ENCODE measurements around the gene GATA6.
"Not testable (repeated sequence)": the region's sequence is repeated elsewhere in the genome, so short reads cannot be mapped to it uniquely, and the experiment has no call there.

Gene GATA6

DNA sequence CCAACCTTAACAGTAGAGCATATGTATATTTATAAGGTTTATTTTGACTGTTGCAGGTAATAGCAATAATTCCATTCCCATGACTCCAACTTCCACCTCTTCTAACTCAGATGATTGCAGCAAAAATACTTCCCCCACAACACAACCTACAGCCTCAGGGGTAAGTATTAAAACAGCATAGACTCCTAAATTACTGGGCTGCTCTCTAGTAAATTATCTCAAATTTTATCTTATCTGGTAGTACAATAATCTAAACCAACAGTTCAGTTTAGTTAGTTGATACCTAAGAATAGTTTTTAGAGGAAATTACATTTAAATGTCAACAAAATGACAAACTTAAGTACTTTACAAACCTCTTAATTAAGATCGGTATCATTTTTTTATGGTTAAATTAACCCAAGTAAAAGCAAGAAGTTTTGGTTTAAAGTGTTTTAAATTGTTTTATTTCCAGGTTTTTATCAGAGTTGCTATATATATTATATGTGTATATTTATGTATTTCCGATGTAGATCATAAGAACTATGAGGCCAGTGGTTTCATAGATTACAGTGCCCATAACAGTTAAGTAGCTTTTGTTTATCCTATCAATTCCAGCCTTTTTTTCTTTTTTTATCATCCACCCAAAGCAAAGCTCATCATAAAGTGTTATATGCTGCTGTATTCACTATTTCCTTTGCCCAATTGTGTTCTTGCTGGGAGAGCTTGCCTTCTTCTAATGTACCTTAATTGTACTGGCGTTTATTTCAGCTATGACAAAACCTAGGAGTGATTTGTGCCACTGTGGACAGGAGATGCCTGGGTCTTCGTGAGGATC, 13.7 kb downstream of the GATA6 start:
- Mint-ChIP-seq H3K27me3 (peaks cover 8% of the 10 kb centered on the region in 2 donors), H3K9me3 (no peaks in the 10 kb centered on the region), H3K36me3 (no peaks in the 10 kb centered on the region), H3K4me3 (no peak overlapping the region), H3K4me1 (no peaks in the 10 kb centered on the region), H3K27ac (no peak overlapping the region)
- no peak for ATAC-seq (replicated peaks)
- DNase-seq: no peak

DNA sequence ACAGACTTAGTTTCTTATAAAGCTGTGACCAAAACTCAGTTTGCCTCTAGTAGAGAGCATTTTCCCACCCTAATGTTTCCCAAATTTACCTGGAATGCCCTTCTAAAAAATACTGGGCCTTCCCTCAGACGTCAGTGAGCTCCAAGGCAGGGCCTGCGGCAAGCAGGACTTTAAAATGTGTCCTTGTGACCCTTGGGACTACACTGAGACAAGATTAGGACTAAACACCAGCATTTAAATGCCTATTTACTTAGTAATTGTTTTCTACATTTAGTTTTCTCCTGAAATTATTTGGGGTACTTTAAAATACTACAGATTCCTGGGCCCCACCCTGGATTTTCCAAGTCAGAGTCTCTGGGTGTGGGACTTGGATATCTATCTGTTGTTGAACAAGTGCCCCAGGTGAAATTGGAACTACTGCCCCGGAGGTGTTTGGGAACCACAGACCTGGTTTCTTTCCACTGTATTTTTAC, 14.3 kb downstream of the GATA6 start:
- Mint-ChIP-seq H3K9me3 (no peaks in the 10 kb centered on the region), H3K27ac (no peak overlapping the region), H3K4me3 (no peak overlapping the region), H3K4me1 (no peaks in the 10 kb centered on the region), H3K27me3 (peaks cover 13 to 14% of the 10 kb centered on the region in 2 donors), H3K36me3 (no peaks in the 10 kb centered on the region)
- ATAC-seq (replicated peaks) (no peak), DNase-seq (no peak)

DNA sequence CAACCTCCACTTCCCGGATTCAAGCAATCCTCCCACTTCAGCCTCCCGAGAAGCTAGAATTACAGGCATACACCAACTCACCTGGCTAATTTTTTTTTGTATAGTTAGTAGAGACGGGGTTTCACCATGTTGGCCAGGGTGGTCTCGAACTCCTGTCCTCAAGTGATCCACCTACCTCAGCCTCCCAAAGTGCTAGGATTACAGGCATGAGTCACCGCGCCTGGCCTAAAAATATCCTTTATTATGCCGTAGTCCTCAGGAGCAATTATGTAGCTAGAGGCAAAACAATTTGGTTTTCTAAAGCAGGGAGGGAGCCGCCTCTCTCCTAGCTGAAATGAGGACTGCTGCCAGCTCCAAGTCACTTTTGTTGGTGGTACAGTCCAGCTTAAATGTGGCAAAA, 15.2 kb downstream of the GATA6 start:
- not testable (repeated sequence) for H3K4me3 Mint-ChIP-seq; H3K4me1 Mint-ChIP-seq; ATAC-seq (replicated peaks); H3K9me3 Mint-ChIP-seq; H3K36me3 Mint-ChIP-seq; H3K27ac Mint-ChIP-seq; DNase-seq
- peaks cover 18 to 21% of the 10 kb centered on the region in 2 donors for H3K27me3 Mint-ChIP-seq

DNA sequence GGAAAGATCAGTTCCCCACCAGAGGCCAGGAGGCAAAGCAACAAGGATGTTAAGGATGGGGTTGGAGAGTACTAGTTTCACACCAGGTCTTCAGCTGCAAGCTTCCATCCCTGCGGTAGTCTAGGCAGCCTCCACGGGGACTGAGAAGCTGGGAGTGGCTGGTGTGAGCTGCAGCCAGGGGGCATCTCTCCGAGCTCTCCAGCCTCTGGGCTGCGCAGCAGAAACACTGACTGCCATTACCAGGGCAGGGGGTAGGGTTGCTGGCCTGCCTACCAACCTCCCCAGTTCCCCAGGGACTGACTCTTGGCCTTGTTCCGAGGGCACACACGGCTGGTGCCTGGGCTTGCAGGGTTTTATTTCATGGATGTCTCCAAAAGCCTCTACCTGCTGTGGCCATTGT, 15.9 kb downstream of the GATA6 start:
- ATAC-seq (replicated peaks) (no peak), DNase-seq (no peak)
- Mint-ChIP-seq H3K27ac (no peak overlapping the region), H3K4me1 (no peaks in the 10 kb centered on the region), H3K36me3 (no peaks in the 10 kb centered on the region), H3K9me3 (no peaks in the 10 kb centered on the region), H3K27me3 (peaks cover 12 to 17% of the 10 kb centered on the region in 2 donors), H3K4me3 (no peak overlapping the region)

DNA sequence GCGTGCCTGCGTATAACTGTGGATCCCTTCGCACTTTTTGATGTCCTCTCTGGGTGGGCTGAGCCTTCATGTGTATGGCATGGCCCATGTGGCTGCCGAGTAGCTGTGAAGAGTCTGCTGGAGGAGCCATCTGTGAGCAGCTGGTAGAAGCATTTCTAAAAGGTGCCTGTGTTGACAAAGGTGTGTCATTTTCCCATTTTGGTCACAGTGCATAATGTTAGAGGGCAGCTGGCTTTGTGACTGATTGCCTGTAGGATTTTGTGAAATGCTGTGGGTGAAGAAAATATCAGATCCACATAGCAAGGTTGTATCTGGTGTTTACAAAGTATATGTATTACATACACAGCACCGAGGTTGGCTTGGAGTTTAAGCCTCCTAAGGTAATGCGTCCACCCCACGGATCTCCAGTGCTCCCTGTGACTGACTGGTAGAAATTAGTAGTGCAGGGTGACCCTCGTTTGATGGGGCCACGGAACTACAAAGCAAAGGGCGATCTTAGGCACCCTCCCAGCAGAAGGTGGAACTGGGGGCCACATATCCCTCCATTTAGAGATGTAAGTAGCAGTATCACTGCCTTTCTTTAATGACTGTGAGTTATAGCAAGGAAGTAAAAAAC, 16.5 kb downstream of the GATA6 start:
- Mint-ChIP-seq H3K36me3 (no peaks in the 10 kb centered on the region), H3K4me1 (peaks cover 3 to 5% of the 10 kb centered on the region in 2 donors), H3K9me3 (peaks cover 0 to 2% of the 10 kb centered on the region in 2 donors), H3K27me3 (peaks cover 15 to 22% of the 10 kb centered on the region in 2 donors), H3K27ac (no peak overlapping the region), H3K4me3 (no peak overlapping the region)
- no peak for ATAC-seq (replicated peaks)
- no peak for DNase-seq

DNA sequence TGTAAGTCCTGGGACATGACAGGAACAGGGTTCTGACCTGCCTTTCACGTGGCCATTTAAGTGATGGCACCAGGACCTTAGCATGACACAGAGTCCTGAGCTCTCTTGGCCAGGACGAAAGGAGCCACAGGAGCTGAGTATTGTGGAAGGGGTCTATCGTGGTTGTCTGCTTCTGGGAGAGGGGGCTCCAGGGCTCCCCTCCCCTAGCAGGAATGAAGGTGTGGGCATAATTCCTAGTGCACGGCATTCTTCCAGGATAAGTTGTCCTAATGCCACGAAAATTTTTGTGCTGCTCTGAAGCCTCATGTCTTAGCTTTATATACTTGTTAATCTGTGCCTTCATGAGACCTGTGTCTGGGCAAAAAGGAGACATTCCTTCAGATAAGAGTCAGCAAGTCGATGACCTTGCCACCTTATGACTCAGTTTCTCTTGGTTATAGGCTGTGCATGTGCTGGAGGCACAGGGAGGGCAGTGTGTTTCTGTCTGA, 17.1 kb downstream of the GATA6 start:
- no peak for ATAC-seq (replicated peaks)
- H3K9me3 Mint-ChIP-seq: peaks cover 0 to 2% of the 10 kb centered on the region in 2 donors

DNA sequence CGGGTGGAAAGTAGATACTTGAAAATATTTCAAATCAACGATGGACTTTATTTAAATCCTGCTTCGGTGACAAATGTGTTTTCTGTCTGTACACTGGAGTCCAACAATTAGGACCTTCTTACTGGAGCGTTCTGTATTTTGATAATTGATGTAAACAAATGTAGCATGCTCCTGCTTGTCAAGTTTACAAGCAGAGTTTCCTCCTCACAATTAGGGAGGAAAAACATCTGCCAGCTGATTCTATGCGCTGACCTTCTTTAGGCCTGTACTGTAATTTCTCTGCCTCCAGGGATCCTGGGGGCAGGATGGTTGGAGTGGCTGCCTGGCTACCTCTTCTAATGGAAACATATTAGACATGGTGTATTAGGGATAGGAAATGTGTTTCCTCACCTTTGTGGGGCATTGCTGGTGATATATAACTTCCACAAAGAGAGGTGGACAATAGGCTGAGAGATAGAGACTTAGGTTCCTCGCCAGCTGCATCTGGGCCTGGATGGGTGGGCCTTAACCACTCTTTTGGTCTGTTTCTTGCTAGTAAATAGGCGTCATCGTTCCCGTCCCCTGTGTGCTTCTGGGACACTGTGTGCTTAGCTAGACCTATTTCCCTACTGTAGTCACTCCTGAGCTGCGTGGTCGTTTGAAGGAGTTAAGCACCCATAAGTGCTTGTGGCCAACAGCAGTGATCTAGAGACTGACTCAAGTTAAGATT, 19.3 kb downstream of the GATA6 start:
- ATAC-seq (replicated peaks) (no peak), DNase-seq (no peak)
- Mint-ChIP-seq H3K27me3 (peaks cover 20 to 39% of the 10 kb centered on the region in 2 donors), H3K36me3 (no peaks in the 10 kb centered on the region), H3K4me1 (peaks cover 4 to 6% of the 10 kb centered on the region in 2 donors), H3K9me3 (peaks cover 0 to 2% of the 10 kb centered on the region in 2 donors), H3K27ac (no peak overlapping the region), H3K4me3 (no peak overlapping the region)

More for the DNA sequence above, 17.1 kb downstream of the GATA6 start:
- no peaks in the 10 kb centered on the region for H3K36me3 Mint-ChIP-seq
- H3K27ac Mint-ChIP-seq: no peak overlapping the region
- DNase-seq: no peak
- peaks cover 4 to 6% of the 10 kb centered on the region in 2 donors for H3K4me1 Mint-ChIP-seq
- H3K27me3 Mint-ChIP-seq: peaks cover 16 to 23% of the 10 kb centered on the region in 2 donors
- no peak overlapping the region for H3K4me3 Mint-ChIP-seq

DNA sequence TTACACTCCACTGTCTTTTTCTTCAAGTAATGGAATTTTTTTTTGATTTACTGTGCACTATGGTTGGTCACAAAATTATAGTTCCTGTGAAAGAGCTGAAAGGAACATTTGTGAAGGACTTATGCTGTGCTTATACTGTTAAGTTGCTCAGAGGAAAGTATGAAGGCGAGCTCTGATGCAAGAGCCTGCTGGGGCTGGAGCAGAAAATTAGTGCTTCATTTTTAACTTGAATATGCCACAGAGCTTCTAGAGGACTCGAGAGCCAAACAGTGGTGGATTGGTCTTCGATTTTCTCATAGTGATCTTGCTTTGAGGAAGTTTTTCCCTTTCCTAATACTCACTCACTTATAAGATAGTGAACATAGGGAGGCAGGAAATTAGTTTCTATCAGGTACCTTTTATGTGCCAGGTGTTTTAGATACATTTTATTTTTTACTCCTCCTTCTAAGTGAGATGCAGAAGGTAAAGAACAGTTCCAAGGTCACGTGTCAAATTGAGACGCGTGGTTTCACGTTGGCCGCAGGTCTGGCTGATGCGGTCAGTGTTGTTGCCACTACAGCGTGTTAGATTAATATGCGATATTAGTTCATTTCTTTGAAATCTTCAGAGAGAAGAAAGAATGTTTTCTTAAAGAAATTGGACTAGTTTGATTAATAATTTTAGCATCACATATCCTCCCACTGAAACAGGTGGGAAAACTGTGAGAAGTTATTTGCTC, 20.2 kb downstream of the GATA6 start:
- Mint-ChIP-seq H3K36me3 (no peaks in the 10 kb centered on the region), H3K4me1 (peaks cover 4 to 6% of the 10 kb centered on the region in 2 donors), H3K9me3 (peaks cover 0 to 2% of the 10 kb centered on the region in 2 donors), H3K27me3 (peaks cover 20 to 47% of the 10 kb centered on the region in 2 donors), H3K27ac (no peak overlapping the region), H3K4me3 (no peak overlapping the region)
- no peak for ATAC-seq (replicated peaks)
- no peak for DNase-seq

DNA sequence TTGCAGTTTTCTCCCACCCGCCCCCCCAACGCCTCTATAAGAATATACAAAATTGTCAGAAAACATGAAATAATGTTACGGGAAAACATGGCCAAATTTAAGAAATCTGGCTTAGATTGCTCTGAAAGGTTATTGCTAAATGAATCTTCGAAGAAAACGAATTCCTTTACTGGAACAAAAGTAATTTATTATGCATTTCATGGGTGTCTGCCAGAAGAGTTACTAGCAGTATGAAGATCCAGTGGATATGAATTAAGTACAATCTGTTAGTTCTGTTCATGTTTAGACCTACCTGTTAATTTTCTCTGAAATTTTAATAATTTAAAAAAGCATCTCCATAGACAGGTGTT, 21.9 kb downstream of the GATA6 start:
- Mint-ChIP-seq H3K4me3 (no peak overlapping the region), H3K27me3 (peaks cover 20 to 52% of the 10 kb centered on the region in 2 donors), H3K36me3 (no peaks in the 10 kb centered on the region), H3K9me3 (peaks cover 0 to 2% of the 10 kb centered on the region in 2 donors), H3K27ac (no peak overlapping the region), H3K4me1 (peaks cover 4 to 6% of the 10 kb centered on the region in 2 donors)
- no peak for DNase-seq
- no peak for ATAC-seq (replicated peaks)

DNA sequence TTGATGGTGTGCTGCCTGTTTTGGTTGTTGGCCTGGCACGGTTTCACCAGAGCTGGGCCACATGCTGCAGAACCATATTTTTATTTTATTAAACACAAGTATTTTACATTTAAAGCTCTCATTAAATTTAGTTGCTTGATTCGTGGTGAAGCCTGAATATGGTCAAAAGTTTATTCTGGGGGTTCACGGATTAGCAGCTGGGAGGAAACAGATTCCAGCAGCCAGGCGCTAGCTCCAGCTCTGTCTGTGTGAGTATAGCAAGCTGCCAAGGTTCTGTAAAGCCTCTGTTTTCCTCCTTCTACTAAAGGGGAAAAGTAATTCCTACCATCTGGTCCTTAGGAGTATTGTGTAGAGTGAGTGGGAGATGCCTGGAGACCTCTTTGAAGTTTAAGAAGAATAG, 22.5 kb downstream of the GATA6 start:
- Mint-ChIP-seq H3K4me3 (no peak overlapping the region), H3K36me3 (no peaks in the 10 kb centered on the region), H3K27ac (no peak overlapping the region), H3K4me1 (peaks cover 4 to 6% of the 10 kb centered on the region in 2 donors), H3K27me3 (peaks cover 20 to 52% of the 10 kb centered on the region in 2 donors), H3K9me3 (peaks cover 0 to 2% of the 10 kb centered on the region in 2 donors)
- ATAC-seq (replicated peaks) (no peak), DNase-seq (no peak)

DNA sequence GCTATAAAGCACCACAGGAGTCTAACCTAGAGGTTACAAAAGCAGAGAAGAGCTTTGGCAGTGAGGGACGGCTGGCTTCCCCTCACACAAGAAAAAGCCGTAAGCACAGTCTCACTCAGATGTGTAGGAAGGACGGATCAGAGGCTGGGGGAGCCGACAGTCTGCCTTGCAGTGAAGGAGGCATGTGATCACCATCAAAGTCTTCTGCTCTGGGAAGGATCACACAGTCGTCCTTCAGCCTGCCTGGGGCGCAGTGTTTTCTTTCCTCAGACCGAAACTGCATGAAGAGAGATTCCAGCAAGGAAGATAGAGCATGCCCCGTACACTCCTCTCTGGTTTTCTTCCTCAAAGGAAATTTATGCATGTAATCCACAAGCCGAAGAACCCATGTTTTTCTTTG, 24.1 kb downstream of the GATA6 start:
- DNase-seq: no peak
- Mint-ChIP-seq H3K27me3 (peaks cover 21 to 47% of the 10 kb centered on the region in 2 donors), H3K36me3 (no peaks in the 10 kb centered on the region), H3K9me3 (peaks cover 0 to 2% of the 10 kb centered on the region in 2 donors), H3K4me3 (no peak overlapping the region), H3K27ac (no peak overlapping the region), H3K4me1 (peaks cover 4 to 6% of the 10 kb centered on the region in 2 donors)
- no peak for ATAC-seq (replicated peaks)

DNA sequence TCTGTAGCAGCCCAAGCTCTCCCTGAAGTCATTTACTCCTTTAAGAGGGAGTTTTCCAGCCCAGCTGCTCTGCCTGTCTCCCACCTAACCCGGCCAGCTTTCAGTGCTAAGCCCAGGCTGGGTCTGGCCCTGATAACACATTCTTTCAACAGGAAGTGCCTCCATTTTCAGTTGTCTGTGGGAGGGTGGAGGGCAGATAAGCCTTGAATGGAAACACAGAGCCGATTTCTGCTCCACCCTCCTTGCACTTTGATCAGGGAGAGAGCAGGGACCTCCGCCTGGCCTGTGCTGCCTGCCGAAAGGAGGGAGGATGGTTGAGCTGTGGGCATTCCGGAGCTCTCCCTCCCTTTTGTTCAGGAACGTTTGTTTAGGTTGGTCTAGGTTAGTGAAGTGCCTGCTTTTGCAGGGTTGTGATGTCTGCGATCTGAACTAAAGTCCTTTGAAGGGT, 24.8 kb downstream of the GATA6 start:
- Mint-ChIP-seq H3K4me1 (peaks cover 4 to 6% of the 10 kb centered on the region in 2 donors), H3K27me3 (peaks cover 20 to 42% of the 10 kb centered on the region in 2 donors), H3K27ac (no peak overlapping the region), H3K36me3 (no peaks in the 10 kb centered on the region), H3K9me3 (peaks cover 0 to 2% of the 10 kb centered on the region in 2 donors), H3K4me3 (no peak overlapping the region)
- no peak for DNase-seq
- ATAC-seq (replicated peaks): no peak

DNA sequence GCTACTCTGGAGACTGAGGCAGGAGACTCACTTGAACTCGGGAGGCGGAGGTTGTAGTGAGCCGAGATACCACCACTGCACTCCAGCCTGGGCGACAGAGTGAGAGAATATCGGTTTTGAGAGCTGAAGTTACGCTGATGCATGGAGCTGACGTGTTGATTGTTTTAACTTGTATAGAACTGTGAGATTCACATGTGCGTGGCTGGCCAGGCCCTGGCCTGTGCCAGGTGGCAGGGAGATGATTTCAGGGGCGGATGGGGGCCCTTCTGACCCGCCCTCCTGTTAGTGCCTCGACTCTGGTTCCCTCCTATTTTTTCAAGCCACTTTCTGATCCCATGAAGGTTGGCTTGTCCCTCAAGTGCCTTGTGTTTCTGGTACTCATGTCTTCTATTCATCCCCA, 25.7 kb downstream of the GATA6 start:
- Mint-ChIP-seq H3K4me1 (peaks cover 4 to 6% of the 10 kb centered on the region in 2 donors), H3K27ac (no peak overlapping the region), H3K27me3 (peaks cover 20 to 35% of the 10 kb centered on the region in 2 donors), H3K36me3 (no peaks in the 10 kb centered on the region), H3K9me3 (peaks cover 0 to 2% of the 10 kb centered on the region in 2 donors), H3K4me3 (no peak overlapping the region)
- no peak for ATAC-seq (replicated peaks)
- no peak for DNase-seq

DNA sequence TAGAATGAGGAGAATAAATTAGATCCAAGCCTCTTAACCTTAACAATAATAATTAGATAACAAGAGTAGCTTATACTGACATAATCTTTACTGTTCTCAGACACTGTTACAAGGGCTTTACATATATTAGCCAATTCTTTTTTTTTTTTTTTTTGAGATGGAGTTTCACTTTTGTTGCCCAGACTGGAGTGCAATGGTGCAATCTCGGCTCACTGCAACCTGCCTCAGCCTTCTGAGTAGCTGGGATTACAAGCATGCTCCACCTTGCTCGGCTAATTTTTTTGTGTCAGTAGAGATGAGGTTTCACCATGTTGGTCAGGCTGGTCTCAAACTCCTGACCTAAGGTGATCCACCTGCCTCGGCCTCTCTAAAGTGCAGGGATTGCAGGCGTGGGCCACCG, 27.6 kb downstream of the GATA6 start:
- not testable (repeated sequence) for ATAC-seq (replicated peaks); H3K27ac Mint-ChIP-seq; DNase-seq; H3K4me3 Mint-ChIP-seq; H3K9me3 Mint-ChIP-seq; H3K4me1 Mint-ChIP-seq; H3K36me3 Mint-ChIP-seq
- H3K27me3 Mint-ChIP-seq: peaks cover 15 to 28% of the 10 kb centered on the region in 2 donors

Data from stimulated activated naive B cell treated with anti-CD40 and anti-IgM and Interleukin-4, amounts not matched to agents 10 μg/mL and 1 μg/mL and 100 μg/mL, for 72 hours (primary cell).